ENCODE results near the gene AAMDC. TPM values are rescaled to one million over a fixed set of nuclear protein-coding genes. Genes with fewer than 3 reads are reported as not detected.

Gene AAMDC
- total and polyA plus RNA-seq, 10 of the 15 experiments (the other 5 are each of a cell fraction or from before 2014, with no cell fraction given), result 3.7 to 38.3 (median 11.2) TPM

DNA sequence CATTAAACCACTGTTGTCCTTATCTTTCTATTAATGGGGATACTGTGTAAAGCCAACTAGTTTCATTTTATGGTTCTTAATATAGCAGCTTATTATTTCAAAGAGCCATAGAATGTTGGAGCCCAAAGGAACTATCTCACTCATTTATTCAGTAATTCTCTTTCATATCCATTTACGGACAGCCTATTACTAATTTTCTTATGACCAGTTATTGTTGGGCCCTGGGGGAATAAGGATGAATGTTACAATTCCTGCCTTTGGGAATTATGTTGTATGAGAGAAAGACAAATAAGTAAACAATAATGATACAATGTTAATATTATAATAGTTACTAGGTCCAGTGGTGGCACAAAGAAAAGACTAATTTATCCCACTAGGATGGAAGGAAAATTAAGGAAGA is 52.4 kb downstream of the AAMDC start:
- no peak for ATAC-seq
- RAD21 ChIA-PET (ENCODE audit: unreplicated experiment), result no interaction called here
- no peak for FAIRE-seq
- CTCF ChIA-PET, result no interaction called here
- POLR2A ChIA-PET, result no interaction called here
- H3K79me2 ChIP-seq (ENCODE audit: control insufficient read depth, insufficient read depth, low read length), result no peaks in the 10 kb centered on the region
- H3K9ac ChIP-seq (ENCODE audit: control insufficient read depth, insufficient read depth, low read length), result no peak overlapping the region
- no peaks in the 10 kb centered on the region for H3K4me1 ChIP-seq (ENCODE audit: control insufficient read depth, insufficient read depth, low read length)
- H3K4me2 ChIP-seq (ENCODE audit: control insufficient read depth, insufficient read depth), result no peak overlapping the region
- H3K9me3 ChIP-seq (replicated peaks; ENCODE audit: control insufficient read depth, insufficient read depth, low read length), result no peaks in the 10 kb centered on the region
- no peaks in the 10 kb centered on the region for H4K20me1 ChIP-seq (ENCODE audit: control insufficient read depth, insufficient read depth)
- BruUV-seq (replicated peaks), result no TSS peak
- no peak overlapping the region for H3K27ac ChIP-seq (ENCODE audit: control insufficient read depth, insufficient read depth)
- no peak overlapping the region for H3K4me3 ChIP-seq
- WGBS (ENCODE audit: insufficient coverage, insufficient replicate concordance, low lambda C conversion rate, missing lambda C conversion rate), result 95% methylated on average over 1 of the region's 1 CpG
- no peak overlapping the region for H2AFZ ChIP-seq (ENCODE audit: control insufficient read depth, low read depth, low read length)
- SMC1A ChIA-PET (ENCODE audit: uncharacterized antibody, unreplicated experiment), result no interaction called here
- no peaks in the 10 kb centered on the region for H3K27me3 ChIP-seq (replicated peaks in 1 of 2; ENCODE audit: control insufficient read depth in 2 of 2, insufficient read depth in 2 of 2, low read length in 1 of 2)
- intact Hi-C loops (cut with micrococcal nuclease; ENCODE audit: unreplicated experiment), result no loop called here
- in situ Hi-C loops (cut with MboI), result no loop called here
- H3K36me3 ChIP-seq (ENCODE audit: control insufficient read depth in 2 of 2, insufficient read depth in 2 of 2, low read length in 1 of 2), result 0 out of 4 replicates have a peak, but pooled peaks cover 0 to 7% of the 10 kb centered on the region in 2 experiments
- no peak for DNase-seq (ENCODE audit: low read depth, low spot score)
- TF ChIP-seq MYC (IDR thresholded peaks at IDR 0.05; ENCODE audit: insufficient read depth, insufficient read length, insufficient replicate concordance, low read length, severe bottlenecking), result no peak
- TF ChIP-seq NR2C1 (IDR thresholded peaks at IDR 0.05), result no peak
- no peak for TF ChIP-seq EP300 (IDR thresholded peaks at IDR 0.05; ENCODE audit: borderline replicate concordance in 1 of 2, control insufficient read depth in 1 of 2, low read depth in 2 of 2, low read length in 2 of 2)
- no peak for TF ChIP-seq CBX5 (IDR thresholded peaks at IDR 0.05; ENCODE audit: low read depth)
- no peak for TF ChIP-seq SUPT20H (IDR thresholded peaks at IDR 0.05; ENCODE audit: borderline replicate concordance, control insufficient read depth, low read depth, low read length)
- TF ChIP-seq, protein P1, sequence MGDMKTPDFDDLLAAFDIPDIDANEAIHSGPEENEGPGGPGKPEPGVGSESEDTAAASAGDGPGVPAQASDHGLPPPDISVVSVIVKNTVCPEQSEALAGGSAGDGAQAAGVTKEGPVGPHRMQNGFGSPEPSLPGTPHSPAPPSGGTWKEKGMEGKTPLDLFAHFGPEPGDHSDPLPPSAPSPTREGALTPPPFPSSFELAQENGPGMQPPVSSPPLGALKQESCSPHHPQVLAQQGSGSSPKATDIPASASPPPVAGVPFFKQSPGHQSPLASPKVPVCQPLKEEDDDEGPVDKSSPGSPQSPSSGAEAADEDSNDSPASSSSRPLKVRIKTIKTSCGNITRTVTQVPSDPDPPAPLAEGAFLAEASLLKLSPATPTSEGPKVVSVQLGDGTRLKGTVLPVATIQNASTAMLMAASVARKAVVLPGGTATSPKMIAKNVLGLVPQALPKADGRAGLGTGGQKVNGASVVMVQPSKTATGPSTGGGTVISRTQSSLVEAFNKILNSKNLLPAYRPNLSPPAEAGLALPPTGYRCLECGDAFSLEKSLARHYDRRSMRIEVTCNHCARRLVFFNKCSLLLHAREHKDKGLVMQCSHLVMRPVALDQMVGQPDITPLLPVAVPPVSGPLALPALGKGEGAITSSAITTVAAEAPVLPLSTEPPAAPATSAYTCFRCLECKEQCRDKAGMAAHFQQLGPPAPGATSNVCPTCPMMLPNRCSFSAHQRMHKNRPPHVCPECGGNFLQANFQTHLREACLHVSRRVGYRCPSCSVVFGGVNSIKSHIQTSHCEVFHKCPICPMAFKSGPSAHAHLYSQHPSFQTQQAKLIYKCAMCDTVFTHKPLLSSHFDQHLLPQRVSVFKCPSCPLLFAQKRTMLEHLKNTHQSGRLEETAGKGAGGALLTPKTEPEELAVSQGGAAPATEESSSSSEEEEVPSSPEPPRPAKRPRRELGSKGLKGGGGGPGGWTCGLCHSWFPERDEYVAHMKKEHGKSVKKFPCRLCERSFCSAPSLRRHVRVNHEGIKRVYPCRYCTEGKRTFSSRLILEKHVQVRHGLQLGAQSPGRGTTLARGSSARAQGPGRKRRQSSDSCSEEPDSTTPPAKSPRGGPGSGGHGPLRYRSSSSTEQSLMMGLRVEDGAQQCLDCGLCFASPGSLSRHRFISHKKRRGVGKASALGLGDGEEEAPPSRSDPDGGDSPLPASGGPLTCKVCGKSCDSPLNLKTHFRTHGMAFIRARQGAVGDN (IDR thresholded peaks at IDR 0.05), result no peak
- TF ChIP-seq, protein P2, sequence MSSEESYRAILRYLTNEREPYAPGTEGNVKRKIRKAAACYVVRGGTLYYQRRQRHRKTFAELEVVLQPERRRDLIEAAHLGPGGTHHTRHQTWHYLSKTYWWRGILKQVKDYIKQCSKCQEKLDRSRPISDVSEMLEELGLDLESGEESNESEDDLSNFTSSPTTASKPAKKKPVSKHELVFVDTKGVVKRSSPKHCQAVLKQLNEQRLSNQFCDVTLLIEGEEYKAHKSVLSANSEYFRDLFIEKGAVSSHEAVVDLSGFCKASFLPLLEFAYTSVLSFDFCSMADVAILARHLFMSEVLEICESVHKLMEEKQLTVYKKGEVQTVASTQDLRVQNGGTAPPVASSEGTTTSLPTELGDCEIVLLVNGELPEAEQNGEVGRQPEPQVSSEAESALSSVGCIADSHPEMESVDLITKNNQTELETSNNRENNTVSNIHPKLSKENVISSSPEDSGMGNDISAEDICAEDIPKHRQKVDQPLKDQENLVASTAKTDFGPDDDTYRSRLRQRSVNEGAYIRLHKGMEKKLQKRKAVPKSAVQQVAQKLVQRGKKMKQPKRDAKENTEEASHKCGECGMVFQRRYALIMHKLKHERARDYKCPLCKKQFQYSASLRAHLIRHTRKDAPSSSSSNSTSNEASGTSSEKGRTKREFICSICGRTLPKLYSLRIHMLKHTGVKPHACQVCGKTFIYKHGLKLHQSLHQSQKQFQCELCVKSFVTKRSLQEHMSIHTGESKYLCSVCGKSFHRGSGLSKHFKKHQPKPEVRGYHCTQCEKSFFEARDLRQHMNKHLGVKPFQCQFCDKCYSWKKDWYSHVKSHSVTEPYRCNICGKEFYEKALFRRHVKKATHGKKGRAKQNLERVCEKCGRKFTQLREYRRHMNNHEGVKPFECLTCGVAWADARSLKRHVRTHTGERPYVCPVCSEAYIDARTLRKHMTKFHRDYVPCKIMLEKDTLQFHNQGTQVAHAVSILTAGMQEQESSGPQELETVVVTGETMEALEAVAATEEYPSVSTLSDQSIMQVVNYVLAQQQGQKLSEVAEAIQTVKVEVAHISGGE (CRISPR knock-in tag; IDR thresholded peaks at IDR 0.05), result no peak
- no peak for TF ChIP-seq POLR2A (IDR thresholded peaks at IDR 0.05; ENCODE audit: low read depth, low read length)
- no peak for TF ChIP-seq WRNIP1 (IDR thresholded peaks at IDR 0.05; ENCODE audit: borderline replicate concordance, low read depth, low read length)
- TF ChIP-seq ATF2 (IDR thresholded peaks at IDR 0.05; ENCODE audit: low read length), result no peak
- TF ChIP-seq, protein P3, sequence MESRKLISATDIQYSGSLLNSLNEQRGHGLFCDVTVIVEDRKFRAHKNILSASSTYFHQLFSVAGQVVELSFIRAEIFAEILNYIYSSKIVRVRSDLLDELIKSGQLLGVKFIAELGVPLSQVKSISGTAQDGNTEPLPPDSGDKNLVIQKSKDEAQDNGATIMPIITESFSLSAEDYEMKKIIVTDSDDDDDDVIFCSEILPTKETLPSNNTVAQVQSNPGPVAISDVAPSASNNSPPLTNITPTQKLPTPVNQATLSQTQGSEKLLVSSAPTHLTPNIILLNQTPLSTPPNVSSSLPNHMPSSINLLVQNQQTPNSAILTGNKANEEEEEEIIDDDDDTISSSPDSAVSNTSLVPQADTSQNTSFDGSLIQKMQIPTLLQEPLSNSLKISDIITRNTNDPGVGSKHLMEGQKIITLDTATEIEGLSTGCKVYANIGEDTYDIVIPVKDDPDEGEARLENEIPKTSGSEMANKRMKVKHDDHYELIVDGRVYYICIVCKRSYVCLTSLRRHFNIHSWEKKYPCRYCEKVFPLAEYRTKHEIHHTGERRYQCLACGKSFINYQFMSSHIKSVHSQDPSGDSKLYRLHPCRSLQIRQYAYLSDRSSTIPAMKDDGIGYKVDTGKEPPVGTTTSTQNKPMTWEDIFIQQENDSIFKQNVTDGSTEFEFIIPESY (IDR thresholded peaks at IDR 0.05), result no peak
- no peak for TF ChIP-seq NFIC (IDR thresholded peaks at IDR 0.05; ENCODE audit: low read depth, low read length)
- TF ChIP-seq GATAD2B (conservative IDR thresholded peaks at IDR 0.05; ENCODE audit: low read depth), result no peak
- no peak for TF ChIP-seq IKZF2 (IDR thresholded peaks at IDR 0.05)
